Astrocyte of the hippocampus (primary cell): ENCODE results near the gene EXOSC2.
"Not testable (repeated sequence)": the region's sequence is repeated elsewhere in the genome, so short reads cannot be mapped to it uniquely, and the experiment has no call there.

ENCODE experiments used
- DNase-seq: peaks from one replicate; pipeline ENCODE4 v3.0.0; 2011; ENCODE audit warnings: low read depth, low spot score

EXOSC2 gene

DNA sequence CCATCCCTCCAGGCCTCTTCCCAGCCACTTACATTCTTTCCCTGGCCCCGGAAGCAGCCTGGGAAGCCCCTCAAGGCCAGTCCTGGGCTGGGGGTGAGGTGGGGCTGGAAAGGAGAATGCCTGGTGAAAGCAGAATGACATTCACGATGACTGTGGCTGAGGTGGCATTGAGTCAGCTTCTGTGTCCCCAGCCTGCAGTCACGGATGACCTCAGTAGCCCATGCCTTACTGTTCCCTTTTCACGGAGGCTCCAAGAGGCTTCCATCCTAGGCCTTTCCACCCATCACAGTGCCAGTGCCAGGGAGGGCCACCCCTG, 26.5 kb upstream of the EXOSC2 start:
- DNase-seq, result no peak

GRCh38 chr9:130668196-130668595, 25.4 kb upstream of the EXOSC2 start:
- DNase-seq, result no peak

GRCh38 chr9:130668659-130669058, 24.9 kb upstream of the EXOSC2 start:
- DNase-seq, result no peak

GRCh38 chr9:130669965-130670364, 23.6 kb upstream of the EXOSC2 start:
- no peak for DNase-seq

GRCh38 chr9:130670644-130671043, 22.9 kb upstream of the EXOSC2 start:
- DNase-seq, result no peak

DNA sequence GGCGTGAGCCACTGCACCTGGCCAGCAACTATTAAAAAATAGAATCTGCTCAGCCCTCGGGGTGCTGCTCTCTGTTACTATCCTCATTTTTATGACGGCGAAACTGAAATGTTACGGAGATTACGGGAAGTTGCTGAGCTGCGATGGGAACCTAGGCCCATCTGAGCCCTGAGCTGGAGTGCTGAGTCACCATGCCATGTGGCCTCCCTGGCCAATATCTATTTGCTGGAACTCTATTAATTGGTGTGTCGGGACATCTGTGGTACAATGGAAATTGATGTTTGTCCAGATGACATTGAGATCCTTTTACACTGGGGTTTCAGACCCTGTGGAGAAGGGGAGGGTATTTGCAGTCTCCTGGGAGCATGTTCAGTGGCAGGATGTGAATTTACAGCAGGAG, 21.1 kb upstream of the EXOSC2 start:
- no peak for DNase-seq

GRCh38 chr9:130672933-130673615, 20.5 kb upstream of the EXOSC2 start:
- no peak for DNase-seq

DNA sequence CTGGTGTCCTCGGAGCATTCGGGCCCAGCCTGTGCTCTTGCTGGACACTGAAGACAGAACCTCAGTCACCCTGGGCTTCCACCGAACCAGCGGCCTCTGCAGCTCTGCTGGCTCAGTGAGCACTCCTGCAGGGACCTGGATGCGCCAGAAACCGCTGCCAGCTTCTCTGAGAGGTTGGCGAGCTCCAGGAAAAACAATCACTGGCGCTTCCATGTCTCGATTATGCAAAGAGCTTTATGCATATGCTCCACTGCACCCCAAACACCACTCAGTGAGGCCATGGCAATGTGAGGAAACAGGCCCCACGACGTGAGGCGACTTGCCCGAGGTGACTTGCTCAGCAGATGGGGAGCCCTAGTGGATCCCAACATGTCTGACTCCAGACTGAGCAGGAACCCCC, 18.2 kb upstream of the EXOSC2 start:
- DNase-seq, result peak; percentile 62

DNA sequence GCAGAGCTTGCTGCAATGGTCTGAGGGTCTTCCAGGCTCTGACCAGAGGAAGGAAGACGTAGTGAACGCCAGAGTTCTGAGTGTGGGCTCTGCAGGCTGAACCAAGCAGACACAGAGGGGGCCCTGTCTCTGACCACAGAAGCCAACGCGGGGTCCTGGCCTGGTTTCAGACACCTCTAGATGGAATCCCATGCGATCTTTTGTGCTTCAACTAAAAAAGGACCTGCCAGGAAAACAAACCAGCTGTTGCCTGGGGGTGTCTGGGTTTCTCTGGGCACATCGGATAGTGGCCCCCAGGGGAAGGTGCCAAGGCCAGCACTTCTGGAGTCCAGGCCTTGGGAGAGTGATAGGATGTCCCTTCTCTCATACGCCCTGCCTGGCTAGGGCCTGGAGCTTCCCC, 16.3 kb upstream of the EXOSC2 start:
- no peak for DNase-seq

DNA sequence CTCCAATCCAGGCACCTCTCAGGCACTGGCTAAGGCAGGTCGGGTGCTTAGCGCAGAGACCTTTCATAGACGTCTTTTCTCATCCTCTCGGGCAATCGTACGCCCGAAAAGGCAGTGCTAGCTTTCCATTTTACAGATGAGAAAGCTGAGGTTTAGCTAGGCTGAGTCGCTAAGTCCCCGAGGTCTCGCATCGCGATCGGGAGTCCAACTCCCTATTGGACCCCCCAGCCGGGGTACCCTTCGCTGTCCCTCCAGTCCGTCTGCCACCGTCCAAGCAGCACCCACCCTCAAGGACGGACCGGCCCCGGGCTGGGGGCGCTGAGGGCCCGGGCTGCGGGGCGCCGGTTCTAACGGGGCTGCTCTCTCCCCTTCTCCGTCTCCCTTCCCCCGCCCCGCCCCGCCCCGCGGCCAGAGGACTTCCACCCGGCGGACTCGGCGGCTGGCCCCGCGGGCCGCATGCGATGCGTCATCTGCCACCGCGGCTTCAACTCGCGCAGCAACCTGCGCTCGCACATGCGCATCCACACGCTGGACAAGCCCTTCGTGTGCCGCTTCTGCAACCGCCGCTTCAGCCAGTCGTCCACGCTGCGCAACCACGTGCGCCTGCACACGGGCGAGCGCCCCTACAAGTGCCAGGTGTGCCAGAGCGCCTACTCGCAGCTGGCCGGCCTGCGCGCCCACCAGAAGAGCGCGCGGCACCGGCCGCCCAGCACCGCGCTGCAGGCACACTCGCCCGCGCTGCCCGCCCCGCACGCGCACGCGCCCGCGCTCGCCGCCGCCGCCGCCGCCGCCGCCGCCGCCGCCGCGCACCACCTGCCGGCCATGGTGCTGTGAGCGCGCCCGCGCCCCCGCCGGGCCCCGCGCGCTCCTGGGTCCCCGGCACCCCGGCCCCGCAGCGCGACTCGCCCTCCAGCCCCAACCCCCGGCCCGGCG, 12.5 kb upstream of the EXOSC2 start:
- peak; percentile 95 for DNase-seq

DNA sequence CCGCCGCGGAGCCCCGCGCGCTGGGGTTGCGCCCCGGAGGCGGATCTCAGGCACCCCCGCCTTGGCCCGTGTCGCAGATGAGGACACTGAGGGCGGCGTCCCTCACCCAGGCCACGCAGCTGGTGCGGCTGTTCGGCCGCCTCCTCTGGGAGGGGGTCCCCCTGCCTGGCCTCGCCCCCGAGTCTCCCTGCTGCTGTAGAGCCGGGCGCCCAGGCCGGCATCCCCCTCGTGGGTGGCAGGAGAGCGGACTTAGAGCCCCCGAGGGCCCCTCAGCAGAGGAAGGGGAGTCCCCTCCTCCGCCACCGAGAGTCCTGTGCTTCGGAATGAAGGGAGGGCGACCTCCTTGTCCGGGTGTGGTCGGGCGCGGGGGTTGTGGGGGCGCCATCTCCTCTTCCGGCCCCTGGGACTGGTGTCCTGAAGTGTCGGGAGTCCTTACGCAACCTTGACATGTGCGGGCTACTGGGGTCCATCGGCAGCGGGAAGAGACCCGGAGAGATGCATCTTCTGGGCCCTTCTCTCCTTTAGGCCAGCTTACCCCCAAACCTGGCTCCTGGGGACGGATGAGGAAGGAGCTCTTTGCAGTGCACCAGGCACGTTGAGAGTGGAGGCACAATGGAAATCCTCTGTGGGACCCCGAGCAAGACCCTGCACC, 11.7 kb upstream of the EXOSC2 start:
- no peak for DNase-seq

GRCh38 chr9:130682421-130683121, 11.0 kb upstream of the EXOSC2 start:
- DNase-seq, result peak; percentile 89

DNA sequence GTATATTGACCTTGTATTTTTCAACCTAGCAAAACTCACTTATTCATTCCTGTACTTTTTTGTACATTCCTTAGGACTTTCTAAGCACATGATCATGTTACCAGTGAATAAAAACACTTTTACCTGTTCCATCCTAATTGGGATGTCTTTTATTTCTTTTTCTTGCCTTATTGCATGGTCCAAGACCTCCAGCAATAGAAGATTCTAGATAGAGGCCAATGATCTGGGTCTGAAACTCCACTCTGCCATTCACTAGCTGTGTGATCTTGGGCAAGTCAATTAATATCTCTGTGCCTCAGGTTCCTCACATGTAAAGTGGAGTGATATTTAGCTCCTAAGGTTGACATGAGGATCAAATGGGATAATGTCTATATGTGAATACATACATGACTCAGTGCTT, 8.5 kb upstream of the EXOSC2 start:
- DNase-seq, result no peak

DNA sequence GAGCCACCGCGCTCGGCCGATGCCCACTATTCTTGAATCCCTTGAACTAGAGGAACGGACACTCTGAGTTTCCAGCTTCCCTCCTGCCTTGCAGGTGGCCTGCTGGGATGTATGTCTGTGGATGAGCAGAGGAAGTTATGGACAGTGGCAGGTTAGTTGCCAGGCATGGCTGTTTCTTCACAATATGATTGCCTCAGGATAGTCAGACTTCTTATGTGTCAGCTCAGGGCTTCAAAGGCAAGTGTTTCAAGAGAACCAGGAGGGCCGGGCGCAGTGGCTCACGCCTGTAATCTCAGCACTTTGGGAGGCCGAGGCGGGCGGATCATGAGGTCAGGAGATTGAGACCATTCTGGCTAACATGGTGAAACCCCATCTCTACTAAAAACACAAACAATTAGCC, 7.6 kb upstream of the EXOSC2 start:
- not testable (repeated sequence) for DNase-seq

GRCh38 chr9:130687615-130688014, 6.0 kb upstream of the EXOSC2 start:
- no peak for DNase-seq

DNA sequence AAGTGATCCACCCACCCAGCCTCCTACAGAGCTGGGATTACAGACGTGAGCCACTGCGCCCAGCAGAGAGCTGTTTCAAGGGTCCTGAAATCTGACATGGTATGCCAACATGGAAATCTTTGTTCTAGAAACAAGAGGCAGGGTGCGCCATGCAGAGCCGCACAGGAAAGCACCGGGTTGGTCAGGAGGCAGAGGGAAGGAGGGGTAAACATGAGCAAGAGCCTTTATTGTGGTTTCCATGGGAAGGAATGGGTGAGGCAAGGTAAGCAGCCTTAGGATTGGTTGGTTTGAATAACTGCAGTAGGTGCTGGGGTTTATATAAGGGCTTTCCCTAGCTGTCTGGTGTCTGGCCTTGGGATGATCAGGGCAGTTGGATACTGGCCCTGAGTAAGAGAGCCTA, 5.5 kb upstream of the EXOSC2 start:
- DNase-seq, result no peak

GRCh38 chr9:130689572-130689936, 4.0 kb upstream of the EXOSC2 start:
- no peak for DNase-seq

GRCh38 chr9:130689937-130690700, 3.5 kb upstream of the EXOSC2 start:
- peak; percentile 92 for DNase-seq

GRCh38 chr9:130692321-130692720, 1.3 kb upstream of the EXOSC2 start:
- DNase-seq, result peak; percentile 78

GRCh38 chr9:130693101-130693425, 517 bp upstream of the EXOSC2 start:
- DNase-seq, result no peak

- DNase-seq, result no peak
Measured at GRCh38 chr9:130694205-130694604, 625 bp downstream of the EXOSC2 start.
